ENCODE measurements around the gene EFCAB8.
"Not testable (repeated sequence)": the region's sequence is repeated elsewhere in the genome, so short reads cannot be mapped to it uniquely, and the experiment has no call there.

The EFCAB8 gene

DNA sequence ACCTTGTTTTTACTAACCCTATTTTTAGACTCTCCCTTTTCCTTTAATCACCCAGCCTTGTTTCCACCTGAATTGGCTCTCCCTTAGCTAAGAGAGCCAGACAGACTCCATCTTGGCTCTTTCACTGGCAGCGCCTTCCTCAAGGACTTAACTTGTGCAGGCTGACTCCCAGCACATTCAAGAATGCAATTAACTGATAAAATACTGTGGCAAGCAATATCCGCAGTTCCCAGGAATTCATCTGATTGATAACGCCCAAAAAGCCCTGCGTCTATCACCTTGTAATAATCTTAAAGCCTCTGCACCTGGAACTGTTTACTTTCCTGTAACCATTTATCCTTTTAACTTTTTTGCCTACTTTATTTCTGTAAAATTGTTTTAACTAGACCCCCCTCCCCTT lies 116.4 kb downstream of the EFCAB8 start:
- DNase-seq, result not testable (repeated sequence)

DNA sequence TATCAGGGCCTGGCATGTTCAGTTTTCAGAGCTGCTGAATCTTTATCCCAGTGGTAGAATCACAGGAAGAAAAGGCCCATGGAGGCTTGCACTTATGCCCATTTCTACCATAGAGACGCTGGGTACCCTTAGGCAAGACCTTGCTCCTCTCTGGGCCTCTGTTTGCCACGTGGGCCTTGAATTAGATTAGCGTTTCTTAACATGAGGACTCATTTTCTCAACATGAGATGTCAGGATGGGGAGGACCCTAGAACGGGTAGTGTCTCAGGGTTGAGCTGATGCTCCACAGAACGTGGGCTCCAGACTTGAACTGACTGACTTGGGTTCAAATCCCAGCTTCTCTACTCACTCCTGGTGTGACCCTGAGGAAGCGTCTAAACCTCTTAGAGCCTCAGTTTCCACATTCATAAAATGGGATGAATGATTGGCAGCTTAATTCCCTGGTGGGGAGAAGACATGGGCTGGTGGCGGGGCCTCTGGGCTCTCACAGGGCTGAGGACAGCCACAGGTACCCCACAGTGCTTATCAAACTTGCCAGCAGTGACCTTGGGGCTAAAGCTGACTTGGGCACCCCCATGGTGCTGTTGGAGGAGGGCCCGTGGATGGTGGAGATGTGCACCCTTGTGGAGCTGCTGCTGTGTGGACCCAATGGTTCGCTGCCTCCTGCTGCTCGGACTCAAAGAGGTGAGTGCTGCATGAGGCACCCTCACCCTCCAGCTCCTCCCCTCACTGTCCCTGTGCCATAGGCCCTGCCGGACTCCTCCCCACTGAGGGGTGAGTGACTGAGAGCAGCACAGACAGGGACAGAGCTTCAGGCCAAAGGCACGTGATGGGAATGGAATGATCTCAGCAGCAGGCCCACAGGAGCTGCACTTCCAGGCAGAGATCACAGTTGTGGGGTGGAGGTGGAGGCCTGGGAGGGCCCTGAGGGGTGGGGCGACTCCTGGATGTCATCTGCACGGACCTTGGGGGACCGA lies 117.3 kb downstream of the EFCAB8 start:
- no peak for DNase-seq

DNA sequence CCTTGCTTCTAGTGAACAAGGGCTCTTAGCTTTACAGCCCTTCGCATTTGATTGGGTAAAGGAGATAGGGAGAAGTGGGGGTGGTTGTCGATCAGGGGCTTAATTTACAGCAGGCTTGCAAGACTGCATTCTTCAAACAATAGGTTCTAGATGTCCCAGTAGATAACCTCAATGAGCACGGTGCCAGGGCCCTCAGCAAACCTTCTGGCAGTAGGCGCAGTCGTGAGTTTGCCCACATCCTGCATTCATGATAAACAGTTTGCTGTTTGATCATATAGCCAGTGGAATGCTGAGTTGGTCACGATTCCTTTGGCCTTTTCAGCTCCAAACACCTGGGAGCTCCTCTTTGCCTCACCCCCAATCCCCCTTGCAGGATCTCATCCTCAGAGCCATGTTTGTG lies 118.0 kb downstream of the EFCAB8 start:
- no peak for DNase-seq

DNA sequence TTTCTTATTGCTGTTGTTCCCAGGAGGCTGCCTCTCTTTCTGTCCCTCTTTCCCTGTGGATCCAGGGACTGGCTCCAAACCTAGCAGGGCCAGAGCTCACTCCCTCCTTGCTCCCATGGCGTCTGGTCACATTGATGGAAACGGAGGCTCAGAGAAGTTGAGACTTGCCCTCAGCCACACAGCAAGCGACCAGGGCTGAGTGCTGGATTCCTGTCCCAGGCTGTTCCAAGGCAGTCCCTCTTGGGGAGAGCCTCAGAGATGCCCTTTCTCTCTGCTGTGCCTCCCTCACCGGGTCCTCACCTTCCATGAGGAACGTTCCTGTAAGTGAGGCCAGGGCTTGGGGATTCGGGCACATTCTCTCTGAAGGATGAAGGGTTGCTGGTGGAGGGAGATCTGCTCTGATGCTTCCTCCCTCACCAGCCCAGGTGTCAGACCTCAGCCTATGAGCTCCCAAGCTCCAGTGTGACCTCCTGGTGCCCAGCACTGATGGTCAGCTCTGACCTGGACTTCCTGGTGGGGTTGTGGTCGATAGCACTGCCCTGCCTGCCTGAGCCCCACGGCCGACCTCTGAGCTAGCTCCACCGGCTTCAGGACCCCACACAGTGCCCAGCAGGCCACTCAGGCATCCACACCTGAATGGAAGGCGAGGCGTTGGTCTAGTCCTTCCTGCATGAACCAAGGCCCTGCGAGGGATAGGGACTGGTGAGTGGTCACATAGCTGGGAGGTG lies 118.7 kb downstream of the EFCAB8 start:
- DNase-seq, result no peak

DNA sequence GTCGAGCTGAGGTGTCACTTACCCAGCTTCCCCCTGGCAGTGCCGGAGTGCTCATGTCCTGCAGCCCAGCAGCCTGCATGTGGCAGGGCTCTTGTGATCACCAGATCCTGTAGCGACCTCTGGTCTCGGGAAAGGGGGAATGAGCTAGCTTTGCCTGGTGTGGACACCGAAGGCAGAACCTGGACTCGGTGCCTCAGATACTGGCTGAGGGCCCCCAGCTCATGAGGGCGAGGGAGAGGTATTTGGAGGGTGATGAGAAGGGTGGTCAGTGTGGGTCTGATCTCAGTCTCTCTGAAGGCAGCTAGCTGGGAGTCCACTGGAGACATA lies 119.2 kb downstream of the EFCAB8 start:
- DNase-seq, result no peak

DNA sequence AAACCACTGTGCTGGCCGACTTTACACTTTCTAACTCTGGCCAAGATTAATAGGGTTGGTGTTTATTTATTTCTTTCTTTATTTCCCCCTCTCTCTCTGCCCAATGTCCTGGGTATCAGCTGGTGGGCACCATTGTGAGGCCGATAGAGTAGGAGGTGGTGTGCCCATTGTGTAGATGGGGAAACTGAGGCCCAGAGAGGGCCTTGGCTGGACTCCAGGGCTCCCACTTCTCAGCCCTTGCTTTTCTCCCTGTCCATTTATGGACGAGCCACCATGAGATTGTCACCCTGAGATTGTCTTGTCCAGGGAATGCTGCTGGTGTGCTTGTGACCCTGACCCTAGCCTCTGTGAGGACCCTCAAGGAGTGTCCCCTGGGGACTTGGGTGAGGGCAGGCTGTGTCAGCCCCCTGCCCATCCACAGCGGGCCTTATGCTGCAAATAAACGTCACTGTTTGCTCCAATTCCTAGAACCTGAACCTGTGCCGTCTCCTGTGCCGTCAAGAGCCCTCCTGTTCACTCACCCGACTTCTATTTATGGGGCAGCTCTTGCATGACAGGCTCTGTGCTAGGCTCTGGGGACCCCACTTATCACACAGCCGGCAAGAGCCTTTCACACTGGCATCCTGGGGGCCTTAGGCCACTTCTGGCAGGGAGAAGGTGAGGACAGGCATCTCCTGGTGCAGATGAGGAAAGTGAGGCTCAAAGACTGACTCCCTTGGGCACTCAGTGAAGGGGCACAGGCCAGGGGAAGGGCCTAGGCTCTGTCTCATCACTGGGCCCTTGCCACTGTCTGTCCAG lies 120.7 kb downstream of the EFCAB8 start:
- no peak for DNase-seq

DNA sequence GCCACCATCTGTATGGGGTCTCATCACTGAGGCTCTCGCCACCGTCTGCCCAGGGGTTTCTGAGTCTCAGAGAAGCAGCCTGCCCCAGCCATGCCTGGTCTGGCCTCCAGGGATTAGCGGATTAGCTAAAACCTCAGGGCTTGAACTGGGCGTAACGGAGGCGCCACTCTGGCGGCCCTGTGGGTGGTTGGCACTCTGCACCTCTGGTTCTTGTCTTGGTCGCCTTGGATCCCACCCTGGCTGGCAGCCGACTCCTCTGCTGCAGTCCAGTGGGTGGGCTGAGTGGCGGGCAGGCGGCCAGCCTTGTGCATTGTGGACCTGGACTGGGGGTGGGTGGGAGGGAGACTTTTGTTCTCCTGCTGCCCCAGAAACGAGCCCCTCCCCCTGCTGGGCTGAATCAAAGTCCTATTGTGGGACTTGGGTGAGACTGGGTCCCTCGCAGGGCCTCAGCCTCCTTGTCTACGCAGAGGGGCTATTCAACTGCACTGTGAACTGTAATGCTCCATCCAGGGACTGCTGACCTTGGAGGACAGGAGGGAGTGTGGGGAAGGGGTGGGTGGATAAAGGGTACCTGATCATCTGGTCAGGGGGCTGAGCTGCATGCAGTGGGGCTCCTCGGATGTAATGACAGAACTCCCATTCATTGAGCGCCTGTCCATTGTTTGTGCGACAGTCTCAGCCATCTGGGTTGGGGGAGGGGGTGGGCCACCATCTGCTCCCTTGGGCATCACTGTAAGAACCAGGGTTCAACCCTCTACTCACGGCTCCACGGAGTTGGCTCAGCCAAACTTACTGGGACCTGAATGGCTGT lies 121.6 kb downstream of the EFCAB8 start:
- DNase-seq, result no peak

DNA sequence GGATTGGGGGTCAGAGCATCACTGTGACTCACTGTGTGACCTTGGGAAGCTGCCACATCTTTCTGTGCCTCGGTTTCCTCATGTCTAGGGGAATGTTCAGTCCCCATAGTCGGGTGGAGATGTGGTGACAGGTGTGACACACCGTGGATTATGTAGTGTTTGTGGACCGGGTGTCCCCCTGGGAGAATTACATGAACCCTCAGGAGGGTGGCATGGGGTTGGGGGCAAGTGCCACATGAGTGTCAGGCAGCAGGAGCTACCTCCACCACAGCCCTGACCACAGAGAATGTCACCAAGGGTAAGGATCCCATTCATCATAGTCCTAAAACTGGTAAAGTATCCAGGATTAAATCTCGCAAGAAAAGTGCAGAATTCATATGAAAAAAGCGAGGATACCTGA lies 122.3 kb downstream of the EFCAB8 start:
- no peak for DNase-seq

DNA sequence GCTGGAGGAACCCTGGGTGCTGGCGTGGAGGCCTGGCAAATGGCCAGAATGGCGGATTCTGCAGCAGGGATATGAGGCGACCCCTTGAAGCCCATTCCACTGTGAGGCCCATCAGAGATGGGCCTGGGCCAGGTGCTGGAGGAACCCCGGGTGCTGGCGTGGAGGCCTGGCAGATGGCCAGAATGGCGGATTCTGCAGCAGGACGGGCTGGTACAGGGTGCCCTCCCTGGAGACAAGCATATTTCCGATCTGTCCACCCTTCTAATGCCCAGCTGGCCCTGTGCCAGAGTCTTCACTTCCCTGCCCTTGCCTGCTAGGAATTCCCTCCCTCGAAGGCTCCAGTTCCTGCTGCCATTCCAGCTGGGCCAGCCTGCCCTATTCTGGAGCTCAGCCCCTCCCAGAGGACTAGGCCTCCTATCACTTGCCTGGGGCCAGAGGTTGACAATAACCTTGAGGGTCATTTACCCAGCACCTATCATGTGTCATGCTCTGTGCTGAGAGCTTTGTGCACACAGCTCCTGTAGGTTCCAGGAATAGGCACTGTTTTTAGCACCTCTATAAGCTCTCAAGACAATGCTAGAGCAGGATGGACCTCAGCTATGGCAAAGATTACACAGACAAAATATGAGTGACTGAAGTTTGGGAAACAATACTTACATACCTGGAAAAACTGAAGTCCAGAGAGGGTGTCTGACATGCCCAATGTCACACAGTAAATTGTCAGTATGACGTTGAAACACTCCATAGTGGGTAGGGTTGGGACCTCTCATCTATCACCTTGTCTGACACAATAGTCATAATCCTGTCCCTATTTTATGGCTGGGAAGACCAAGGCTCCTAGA lies 124.1 kb downstream of the EFCAB8 start:
- no peak for DNase-seq

DNA sequence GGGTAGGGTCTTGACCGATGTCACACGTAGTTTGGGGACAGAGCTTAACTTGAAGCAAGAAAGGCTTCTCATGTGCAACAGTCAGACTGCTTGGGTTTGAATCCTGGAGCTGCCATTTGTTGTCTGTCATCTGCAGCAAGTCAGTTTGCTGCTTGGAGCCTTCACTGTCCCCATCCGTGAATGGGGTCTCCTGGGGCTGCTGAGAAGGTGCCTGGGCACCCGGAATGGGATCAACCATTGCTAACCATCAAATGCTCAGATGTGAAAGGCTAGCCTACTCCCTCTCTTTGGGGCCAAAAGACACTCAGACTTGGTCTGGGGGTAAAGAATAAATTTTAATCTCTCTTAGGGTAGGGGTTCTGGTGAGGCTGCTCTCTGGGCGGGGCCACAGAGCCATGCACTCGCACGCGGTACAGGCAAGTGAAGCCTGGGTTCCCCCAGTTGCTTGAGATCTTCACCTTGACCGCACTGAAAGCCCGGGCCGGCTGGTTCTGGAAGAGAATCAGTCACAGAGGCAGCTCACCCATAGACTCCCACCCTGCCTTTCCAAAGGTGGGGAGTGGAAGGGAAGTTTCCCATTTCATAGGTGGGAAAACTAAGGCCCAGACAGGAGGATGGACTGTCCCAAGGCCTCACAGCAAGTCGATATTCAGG lies 124.9 kb downstream of the EFCAB8 start:
- DNase-seq, result no peak

DNA sequence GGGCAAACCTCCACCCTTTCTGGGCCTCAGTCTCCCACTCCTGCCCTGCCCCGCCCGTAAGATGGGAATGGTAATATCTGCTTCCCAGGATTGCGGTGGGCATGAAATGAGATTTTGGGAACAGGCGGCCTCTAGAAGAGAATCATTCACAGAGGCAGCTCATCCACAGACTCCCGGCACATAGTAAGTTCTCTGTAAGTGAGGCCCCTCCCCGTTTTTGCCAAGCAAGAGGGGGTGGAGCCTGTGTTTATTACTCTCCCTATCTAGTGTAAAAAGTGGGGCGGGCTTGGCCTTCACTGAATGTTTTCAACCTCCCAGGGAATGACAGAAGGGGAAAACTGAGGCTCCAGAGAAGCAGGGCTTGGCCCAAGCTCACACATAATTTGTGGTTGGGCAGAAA lies 125.5 kb downstream of the EFCAB8 start:
- DNase-seq, result no peak

DNA sequence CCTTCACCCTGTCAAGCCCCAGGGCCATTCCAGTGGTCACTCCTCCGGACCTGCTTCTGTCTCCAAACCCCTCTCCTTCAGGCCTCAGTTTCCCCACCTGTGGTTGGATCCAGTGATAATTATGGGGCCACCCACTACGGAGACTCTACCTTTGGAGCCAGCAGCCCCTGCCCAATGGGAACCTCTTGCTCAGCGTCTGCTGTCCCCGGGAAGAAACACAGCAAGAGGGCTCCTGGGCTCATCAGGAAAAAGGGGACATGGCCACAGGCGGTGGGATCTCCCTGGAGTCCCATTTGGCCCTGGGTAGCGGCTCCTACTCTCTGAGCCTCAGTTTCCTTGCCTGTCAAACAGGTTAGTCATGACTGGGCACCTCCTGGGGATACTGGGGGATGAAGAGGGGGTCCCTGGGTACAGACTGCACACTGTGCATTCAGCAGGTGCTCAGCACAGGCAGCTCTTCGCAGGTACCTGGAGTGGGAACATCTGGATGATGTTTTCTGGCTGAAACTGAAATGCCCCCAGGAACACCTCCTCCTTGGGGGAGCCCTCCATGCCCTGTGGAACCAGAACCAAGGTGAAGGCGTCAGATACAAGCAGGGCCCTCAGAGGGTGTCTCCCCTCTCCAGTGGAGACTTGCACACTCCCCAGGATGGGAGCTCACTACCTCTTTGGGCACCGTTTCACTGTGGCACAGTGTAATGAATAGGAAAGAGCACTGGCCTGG lies 126.1 kb downstream of the EFCAB8 start:
- DNase-seq, result no peak

DNA sequence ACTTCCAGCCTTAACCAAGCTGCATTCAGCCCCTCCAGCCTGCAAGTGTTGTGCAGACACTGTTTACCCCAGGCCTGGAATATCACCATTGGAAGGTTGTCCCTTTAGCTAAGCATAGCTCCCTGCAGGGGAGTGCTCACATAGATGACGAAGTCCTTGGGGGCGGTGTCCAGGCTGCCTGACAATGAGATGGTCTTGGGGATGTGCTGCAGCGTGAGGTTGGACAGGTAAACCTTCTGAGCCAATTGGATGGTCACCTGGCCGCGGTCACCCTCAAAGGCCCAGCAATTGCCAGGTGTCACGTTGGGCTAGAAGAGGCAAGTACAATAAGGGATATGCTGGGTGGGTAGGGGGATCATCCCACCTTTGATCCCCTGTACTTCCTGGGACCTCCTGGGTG lies 126.9 kb downstream of the EFCAB8 start:
- no peak for DNase-seq

DNA sequence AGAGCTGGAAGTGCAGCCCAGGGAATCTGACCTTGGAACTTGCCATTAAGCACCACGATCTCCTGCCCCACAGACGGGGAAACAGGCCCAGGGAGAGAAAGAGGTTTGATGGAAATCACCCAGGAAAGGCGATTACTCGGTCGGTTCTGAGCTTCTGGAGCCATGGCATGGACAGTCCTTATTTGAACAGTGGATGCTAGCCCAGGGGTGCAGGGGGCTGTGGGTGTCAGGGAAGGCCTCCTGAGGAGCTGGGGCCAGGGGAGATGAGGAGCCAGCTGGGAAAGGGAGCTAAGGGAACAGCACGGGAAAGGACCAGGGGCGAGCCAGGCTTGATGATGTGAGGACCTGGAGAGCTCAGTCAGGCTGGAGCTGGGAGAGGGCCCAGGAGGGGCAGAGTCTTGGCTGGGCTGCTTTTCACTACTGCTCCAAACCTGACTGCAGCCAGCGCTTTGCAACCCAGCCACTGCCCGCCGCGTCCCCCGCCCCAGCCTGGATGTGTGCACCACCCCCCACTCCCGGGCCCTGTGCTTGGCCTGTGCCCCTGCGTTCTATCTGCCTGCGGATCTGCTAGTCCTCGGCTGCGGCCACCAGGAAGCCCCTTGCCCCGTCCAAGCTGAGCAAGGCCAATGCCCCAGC lies 127.7 kb downstream of the EFCAB8 start:
- DNase-seq, result no peak

DNA sequence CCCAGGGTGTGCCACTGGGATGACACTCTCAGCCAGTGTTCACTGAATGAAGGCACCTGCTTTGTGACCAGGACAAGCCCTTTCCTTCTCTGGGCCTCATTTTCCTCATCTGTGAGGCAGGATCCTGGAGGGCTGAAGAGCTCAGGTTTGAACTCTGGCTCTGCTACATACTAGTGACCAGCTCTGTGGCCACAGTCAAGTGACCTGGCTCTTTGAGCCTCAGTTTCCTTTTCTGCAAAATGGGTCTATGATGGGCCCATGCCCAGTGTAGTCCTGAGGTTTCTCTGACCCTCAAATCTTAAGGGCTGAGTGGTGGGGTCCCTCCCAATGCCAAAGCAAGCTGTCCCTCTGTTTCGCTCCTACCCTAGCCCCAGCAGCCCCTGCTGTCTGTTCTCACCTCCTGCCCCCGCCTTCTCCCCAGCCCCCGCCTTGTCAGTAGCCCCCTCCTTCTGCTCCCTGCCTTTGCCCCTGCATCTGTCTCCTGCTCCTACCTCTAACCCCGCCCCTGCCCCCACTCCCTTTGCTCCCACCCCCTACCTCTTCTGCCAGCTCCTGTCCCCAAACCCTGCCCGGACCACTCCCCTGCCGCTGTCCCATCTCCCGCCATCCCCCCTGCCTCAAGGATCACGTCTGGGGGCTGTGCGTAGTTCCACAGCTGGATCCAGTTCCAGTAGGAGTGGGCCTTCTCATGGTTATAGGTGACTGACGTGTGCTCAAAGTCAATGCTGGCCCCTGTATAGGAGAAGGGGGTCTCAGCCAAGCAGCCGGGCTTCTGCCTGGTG lies 128.5 kb downstream of the EFCAB8 start:
- DNase-seq, result no peak

DNA sequence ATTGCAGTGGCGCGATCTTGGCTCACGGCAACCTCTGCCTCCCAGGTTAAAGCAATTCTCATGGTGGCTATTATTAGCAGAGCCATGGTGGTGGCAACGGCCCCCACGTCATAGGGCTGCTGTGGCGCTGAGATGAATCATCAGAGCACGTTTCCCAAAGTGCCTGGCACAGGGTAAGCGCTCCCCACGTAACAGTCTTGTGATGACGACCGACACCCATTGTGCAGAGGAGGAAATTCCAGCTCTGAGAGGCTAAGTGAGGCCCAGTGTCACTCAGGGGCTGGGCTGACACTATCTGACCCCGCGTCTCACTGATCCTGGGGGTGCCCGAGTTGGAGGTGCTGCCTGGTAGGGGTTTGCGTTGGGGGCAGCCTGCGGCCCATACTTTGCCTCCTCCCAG lies 129.3 kb downstream of the EFCAB8 start:
- DNase-seq, result no peak

DNA sequence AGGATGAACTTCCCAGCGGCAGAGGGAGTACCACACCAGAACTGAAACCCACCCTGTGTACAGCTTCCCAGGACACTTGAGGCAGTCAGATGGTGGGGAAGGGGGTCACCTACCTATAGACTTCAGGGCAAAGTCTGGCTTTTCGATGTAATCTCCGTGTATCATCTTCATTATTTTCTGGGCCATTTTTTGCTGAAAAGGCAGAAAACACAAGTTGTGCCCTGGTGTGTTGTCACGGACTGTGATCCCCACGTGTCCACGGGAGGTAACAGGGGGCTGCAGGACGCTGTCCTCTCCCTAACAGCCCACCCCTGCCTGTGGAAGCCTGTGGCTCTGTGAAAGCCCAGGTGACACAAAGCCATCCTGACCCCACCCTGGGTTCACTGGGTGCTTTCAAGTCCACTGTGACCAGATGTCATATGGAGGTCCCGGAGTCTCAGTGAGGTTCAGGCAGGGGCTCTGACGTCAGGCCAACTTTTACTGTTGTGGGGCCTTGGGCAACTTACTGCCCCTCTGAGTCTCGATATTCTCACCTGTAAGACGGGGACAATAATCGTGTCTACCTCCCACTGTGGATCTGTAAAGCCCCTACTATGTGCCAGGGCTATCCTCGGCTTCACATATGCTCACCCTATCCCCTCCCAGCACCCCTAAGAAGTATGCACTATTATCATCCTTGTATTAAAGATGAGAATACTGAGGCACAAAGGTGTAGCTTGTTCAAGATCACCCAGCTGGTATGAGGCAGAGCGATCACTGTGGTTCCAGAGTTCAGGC lies 131.0 kb downstream of the EFCAB8 start:
- no peak for DNase-seq

DNA sequence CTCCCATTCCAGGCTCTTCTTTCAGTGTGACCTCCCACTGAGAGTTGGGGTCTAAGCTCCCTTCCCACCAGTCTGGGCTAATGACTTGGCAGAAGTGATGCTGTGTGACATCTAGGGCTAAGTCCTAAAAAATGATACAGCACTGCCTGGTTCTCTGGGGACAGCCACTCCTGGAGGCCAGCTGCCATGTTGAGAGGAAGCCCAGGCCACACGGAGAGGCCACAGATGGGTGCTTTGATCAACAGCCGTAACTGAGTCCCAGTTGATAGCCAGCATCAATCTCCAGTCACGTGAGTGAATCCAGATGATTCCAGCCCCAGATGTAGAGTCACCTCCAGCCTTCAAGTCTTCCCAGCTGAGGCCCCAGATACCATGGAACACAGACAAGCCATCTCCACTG lies 131.7 kb downstream of the EFCAB8 start:
- no peak for DNase-seq
